Omental fat pad (tissue), 4 donors: Measurements from ENCODE around the gene ATMIN. TPM values are rescaled to one million over a fixed set of nuclear protein-coding genes. Genes with fewer than 3 reads are reported as not detected.

Source experiments
- ATAC-seq: fragments of 150-250 bp; one replicate; pipeline ENCODE4 v1.9.1; 2016; ENCODE audit warnings: mild to moderate bottlenecking, moderate library complexity; ENCODE audit not compliant: low FRiP score
- DNase-seq: peaks from one replicate; pipeline ENCODE4 v3.0.0-alpha.2; 2019; ENCODE audit warnings: low spot score
- CTCF ChIP-seq, 3 donors: fragments of 450-650 bp; IDR thresholded peaks; one replicate each; pipeline ENCODE4 v1.5.1; 2016 to 2017; ENCODE audit warnings: antibody characterized with exemption in 3 of 3, mild to moderate bottlenecking in 3 of 3, moderate library complexity in 2 of 3
- total RNA-seq, 4 donors: library from RNA; depleted of rRNA; stranded (reverse); fragments of >200 nt; gene quantifications; one replicate each; pipeline ENCODE4 v1.1.0, GENCODE V29; 2016

Gene ATMIN
- total RNA-seq, 4 donors from 2014 or later: 34.5 to 45.6 (median 37.5) TPM

GRCh38 chr16:81066681-81067080, 31.0 kb downstream of the ATMIN start:
- ATAC-seq (no peak), DNase-seq (no peak)
- no peak for TF ChIP-seq CTCF (IDR thresholded peaks at IDR 0.05)

- no peak for TF ChIP-seq CTCF (IDR thresholded peaks at IDR 0.05)
- no peak for DNase-seq
- ATAC-seq: no peak
These were observed 31.5 kb downstream of the ATMIN start for GRCh38 chr16:81067166-81067565.

GRCh38 chr16:81069063-81069462, 33.4 kb downstream of the ATMIN start:
- no peak for DNase-seq
- ATAC-seq: no peak
- no peak for TF ChIP-seq CTCF (IDR thresholded peaks at IDR 0.05)

GRCh38 chr16:81070979-81071378, 35.3 kb downstream of the ATMIN start:
- ATAC-seq (no peak), DNase-seq (no peak)
- no peak for TF ChIP-seq CTCF (IDR thresholded peaks at IDR 0.05)

GRCh38 chr16:81071805-81072204, 36.2 kb downstream of the ATMIN start:
- TF ChIP-seq CTCF (IDR thresholded peaks at IDR 0.05): no peak
- no peak for DNase-seq
- ATAC-seq: no peak

GRCh38 chr16:81073560-81074330, 38.1 kb downstream of the ATMIN start:
- DNase-seq: no peak
- TF ChIP-seq CTCF (IDR thresholded peaks at IDR 0.05): no peak
- ATAC-seq: no peak

- no peak for TF ChIP-seq CTCF (IDR thresholded peaks at IDR 0.05)
- DNase-seq (peak; percentile 95), ATAC-seq (peak; percentile 99)
These were observed 41.0 kb downstream of the ATMIN start for GRCh38 chr16:81076566-81077075.
